Hematopoietic multipotent progenitor cell treated with erythropoietin and hydrocortisone succinate and interleukin-3 and kit ligand, for 6 days (in vitro differentiated cells): ENCODE data around the gene CYS1.
A peak's percentile ranks its signal among the peaks of the same experiment; 100 is the strongest.

ENCODE experiments used
- DNase-seq: peaks from one replicate; pipeline ENCODE4 v3.0.0-alpha.2; 2015

Gene CYS1

GRCh38 chr2:10071176-10071575 lies 9.0 kb downstream of the CYS1 start:
- DNase-seq: no peak

- DNase-seq: no peak
These were observed 12.3 kb downstream of the CYS1 start for GRCh38 chr2:10067881-10068280.

- DNase-seq: no peak
These were observed 12.9 kb downstream of the CYS1 start for GRCh38 chr2:10067330-10067729.

DNA sequence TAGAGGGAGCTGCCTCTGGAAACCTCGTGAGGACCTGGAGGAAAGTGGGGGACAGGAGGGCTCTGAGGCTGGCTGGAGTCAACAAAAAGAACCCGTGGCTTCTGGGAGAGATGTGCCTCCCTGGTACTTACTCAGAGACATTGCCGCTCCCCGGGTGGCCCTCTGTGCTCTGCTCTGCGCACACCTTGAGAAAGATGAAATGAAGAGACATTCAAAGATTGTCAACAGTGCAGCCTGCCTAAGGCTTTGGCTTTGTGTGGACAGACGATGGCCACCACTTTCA lies 14.5 kb downstream of the CYS1 start:
- DNase-seq: no peak

- no peak for DNase-seq
These were observed 15.1 kb downstream of the CYS1 start for GRCh38 chr2:10064932-10065772.

- DNase-seq: no peak
These were observed 16.6 kb downstream of the CYS1 start for GRCh38 chr2:10063566-10063965.

DNA sequence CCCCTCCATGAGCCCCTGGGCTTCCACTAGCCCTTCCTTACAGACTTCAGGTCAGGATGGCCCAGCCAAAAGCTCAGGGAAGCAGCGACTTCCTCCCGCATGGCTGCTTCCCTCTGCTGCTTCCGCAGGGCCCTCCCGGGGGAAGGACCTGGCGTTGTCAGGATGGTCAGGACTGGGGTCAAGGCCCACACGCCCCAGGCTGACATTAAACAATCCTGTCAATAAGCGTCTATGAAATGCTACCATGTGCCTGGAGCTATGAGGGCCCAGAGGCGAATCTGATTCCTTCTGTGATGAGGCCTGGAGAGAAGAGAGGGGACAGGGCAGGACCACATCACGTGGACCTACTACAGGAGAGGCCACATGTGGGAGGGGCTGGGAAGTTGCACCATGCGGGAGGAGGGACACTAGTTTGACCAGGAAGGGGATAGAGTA lies 17.3 kb downstream of the CYS1 start:
- DNase-seq: no peak

DNA sequence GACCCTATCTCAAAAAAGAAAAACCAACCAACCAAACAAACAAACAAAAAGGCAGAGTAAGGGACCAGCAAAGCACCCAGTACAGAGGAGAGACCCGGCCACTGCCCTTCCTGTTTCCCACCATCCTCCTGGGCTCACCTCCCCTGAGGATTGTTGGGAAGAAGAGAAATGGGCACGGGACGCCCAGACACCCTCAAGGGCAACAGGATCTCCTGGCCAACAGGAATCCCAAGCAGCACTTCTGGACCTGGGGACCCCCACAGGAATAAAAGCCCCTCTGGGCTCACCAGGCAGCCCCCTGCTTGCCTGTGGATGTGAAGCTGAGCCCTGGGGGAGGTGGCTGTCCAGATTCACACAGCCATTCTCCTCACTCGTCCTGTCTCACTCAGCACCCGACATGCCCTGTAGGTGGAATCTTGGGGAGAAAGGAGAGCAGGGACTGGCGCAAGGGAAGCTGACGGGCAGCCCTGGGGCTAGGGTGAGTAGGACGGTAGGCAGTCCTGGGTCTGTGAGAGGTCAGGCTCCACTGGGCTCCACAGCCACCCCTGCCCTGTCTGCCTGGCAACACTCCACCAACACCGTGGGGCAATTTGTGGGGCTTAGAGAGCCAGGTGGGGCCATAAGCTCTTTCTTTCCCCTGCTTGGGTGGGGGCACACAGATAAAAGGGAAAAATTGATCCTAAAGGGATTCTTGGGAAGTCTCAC lies 18.8 kb downstream of the CYS1 start:
- DNase-seq: no peak

DNA sequence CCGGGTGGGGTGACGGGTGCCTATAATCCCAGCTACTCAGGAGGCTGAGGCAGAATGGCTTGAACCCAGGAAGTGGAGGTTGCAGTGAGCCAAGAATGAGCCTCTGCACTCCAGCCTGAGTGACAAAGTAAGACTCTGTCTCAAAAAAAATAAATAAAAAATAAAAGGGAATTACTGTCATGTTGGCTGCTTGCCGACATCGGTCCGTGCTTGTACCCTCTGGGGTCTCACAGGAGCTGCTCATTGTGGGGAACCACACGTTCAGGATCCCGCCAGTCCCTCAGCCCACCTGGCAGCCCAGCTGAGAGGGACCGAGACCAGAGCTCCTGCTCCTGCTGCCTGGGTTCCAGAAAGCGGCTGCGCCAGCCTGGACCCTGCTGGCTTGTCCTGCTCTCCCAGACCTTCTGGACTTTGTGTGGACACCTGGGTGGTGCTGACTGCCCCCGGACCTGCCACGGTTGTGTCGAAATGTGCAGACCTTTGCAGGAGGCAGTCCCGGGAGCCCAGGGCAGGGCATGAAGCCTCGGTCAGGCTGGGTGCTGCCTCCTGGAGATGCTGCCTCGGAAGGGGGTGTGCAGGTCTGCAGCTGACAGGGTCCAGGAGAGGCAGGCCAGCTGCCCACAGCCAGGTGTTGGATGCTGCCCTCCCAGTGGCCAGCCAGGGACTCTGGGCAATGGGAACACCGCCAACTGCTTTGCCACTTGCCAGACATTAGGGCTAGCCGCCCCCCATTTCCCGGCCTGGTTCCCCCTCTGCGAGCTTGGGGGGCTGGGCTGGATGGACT lies 20.5 kb downstream of the CYS1 start:
- no peak for DNase-seq

DNA sequence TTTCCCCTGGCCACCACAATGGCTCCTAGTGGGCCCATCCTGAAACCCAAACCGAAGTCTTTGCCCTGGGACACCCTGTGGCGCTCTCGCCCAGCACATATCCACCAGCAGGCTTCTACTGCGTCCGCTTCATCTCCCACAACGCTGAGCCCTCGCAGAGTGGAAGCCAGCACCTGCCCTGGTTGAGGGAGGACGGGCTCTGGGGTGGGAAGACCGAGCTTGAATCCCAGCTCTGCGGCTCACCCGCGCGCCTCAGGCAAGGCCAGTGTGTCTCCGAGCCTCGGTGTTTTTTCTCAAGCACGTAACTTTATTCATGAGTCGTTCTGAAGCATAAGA lies 21.2 kb downstream of the CYS1 start:
- no peak for DNase-seq

DNA sequence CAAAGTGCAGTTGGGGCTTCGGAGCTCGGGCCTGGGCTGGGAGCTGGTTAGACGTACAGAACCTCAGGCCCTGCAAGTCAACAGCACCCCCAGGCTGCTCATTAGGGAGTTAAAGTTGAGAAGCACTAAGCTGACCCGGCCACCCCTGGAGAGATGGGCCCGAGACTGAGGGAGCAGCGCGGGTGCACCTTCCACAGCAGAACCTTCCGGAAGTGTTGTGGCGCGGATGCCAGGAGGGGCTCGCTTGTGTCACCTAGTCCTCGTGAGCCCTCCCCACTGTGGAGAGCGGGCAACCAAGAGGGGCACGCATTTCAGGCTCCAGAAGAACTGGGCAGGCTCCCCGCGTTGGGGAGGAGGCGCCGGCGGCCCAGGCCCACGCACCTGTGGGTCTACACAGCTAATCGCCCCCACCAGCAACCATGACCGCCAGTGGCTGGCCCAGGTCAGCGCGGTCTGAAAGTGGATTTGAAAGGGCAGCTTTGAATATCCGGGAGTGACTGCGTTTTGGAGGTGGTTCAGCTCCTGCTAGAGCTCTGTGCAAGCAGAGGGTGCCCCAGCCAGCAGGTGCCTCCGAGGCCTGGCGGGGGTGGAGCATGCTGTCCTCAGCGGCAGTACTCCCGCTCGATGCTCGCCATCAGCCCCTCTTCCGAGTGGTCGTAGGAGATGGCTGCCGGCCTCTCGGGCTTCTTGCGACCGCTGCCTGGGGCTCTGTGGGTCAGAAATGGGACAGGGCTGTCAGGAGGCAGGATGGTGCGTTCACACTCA lies 21.8 kb downstream of the CYS1 start:
- DNase-seq: no peak

DNA sequence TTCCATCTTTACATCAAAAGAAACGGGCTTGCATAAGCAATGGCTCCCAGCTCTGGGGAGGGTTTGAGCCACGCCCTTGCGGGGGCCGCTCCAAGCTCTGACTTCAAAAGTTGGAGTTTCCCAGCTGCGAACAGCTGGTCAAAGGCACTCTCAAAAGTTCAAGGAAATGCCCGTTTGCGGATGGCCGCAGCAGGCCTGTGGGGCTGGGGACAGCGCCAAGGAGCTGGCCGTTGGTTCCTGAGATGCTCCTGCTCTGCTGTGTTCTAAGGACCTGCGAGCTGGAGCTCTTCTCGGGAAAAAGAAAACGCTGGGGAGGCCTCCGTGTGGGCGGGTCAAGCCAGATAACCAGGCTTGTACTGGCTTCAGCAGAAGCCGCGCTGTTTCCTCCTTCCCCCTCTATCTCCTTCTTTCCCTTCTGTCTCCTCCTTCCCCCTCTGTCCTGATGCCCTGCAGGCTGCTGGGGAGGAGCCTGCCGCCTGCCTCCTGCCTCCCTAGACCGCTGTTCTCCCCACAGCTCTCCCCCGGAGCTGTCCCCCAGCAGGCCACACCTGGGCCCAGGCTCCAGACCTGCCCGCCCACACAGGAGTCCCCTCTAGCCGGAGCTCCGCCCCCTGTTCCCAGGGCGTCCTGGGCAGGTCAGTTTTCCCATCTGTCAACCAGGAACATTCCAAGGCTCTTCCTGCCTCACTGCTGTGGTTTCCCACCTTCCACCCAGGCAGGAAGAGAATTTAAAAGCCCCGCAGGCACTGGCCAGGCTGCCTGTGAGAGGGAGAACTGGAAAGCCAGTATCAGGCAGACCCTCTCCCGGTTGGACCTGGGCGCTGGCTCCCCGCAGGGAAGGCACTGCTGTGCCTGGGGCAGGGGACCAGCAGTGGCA lies 22.7 kb downstream of the CYS1 start:
- DNase-seq: peak; percentile 46

- DNase-seq: no peak
These were observed 23.8 kb downstream of the CYS1 start for GRCh38 chr2:10056439-10056838.

GRCh38 chr2:10054976-10055375 lies 25.2 kb downstream of the CYS1 start:
- no peak for DNase-seq

- DNase-seq: no peak
These were observed 25.8 kb downstream of the CYS1 start for GRCh38 chr2:10054424-10054823.

DNA sequence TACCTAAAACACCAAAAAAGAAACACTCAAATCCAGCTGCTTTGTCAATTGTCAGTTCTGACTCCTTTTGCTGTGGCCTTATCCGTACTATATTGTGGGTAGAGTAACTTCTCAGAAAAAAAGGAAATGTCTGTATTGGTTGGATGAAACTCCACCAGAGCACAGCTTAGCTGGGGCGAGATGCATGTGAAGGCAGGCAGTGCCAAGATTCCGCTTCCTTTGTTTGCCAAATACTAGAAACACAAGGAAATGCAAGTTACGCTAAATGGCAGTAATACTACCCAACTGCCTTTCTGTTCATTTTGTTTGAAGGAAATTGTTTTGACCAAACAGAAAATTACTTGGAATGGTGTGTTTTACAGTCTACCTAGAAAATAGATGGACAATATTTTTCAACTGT lies 26.9 kb downstream of the CYS1 start:
- no peak for DNase-seq

DNA sequence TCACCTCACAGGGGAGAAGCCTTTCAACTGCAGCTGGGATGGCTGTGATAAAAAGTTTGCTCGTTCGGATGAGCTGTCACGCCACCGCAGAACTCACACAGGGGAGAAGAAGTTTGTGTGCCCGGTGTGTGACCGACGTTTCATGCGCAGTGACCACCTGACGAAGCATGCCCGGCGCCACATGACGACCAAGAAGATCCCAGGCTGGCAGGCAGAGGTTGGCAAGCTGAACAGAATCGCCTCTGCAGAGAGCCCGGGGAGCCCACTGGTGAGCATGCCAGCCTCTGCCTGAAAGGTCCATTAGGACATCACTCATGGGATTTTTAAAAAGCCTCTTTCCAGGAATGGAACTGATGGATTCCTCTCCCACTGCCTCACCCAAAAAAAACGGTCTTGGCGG lies 28.0 kb downstream of the CYS1 start:
- DNase-seq: no peak

DNA sequence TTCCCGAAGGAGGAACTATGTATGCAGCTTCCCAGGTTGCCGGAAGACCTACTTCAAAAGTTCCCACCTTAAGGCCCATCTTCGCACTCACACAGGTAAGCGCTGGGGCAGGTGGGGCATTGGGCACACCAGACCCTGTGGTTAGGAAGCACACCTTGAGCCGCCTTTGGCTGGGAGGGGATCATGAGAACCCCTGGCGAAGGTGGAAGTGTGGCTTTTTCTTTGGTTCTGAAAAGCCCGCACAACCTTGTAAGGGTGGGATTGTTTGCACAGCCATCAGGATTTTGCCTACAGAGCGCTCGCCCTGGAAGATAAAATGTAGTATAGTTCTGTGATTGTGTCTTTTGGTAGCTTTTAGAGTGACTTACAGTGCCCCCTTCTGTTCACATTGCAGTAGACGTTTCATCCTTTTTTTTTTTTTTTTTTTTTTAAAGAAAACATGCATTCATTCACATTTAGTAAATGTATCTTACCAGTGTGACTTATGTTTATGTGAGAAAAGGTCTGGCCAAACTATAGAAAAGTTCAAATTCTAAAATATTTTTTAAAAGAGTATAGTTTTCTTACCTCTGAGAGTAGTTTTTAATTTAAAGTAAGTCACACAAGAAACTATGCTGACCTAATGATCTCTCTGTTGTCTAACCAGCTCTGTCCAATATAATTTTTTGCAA lies 31.6 kb downstream of the CYS1 start:
- peak; percentile 89 for DNase-seq

GRCh38 chr2:10047616-10048500 lies 32.4 kb downstream of the CYS1 start:
- DNase-seq: no peak

DNA sequence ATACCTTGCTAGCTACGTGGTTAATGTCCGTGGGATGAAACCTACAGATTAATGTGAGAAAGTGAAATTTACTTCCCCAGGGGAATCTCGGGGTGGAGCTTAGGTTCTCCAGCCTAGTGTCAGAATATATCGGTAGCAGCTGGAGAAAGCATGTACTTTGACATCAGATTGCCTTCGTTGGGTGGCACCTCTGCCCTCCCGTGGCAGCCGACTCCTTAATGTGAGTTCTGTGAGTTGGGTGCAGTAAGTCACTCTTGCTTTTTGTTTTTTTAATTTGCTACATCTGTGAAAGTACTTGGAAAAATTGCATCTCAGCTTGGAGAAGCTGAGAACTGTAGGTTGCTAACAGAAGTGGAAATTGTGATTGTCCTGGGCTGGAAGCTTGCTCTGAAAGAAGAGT lies 33.3 kb downstream of the CYS1 start:
- no peak for DNase-seq
